ENCODE data around the gene TREML2.

GRCh38 chr6:41231246-41231645 is 30.3 kb upstream of the TREML2 start:
- TF ChIP-seq ZFP41 (tag by site-specific recombination; IDR thresholded peaks at IDR 0.05; ENCODE audit: borderline replicate concordance), result no peak
- TF ChIP-seq, protein P1, sequence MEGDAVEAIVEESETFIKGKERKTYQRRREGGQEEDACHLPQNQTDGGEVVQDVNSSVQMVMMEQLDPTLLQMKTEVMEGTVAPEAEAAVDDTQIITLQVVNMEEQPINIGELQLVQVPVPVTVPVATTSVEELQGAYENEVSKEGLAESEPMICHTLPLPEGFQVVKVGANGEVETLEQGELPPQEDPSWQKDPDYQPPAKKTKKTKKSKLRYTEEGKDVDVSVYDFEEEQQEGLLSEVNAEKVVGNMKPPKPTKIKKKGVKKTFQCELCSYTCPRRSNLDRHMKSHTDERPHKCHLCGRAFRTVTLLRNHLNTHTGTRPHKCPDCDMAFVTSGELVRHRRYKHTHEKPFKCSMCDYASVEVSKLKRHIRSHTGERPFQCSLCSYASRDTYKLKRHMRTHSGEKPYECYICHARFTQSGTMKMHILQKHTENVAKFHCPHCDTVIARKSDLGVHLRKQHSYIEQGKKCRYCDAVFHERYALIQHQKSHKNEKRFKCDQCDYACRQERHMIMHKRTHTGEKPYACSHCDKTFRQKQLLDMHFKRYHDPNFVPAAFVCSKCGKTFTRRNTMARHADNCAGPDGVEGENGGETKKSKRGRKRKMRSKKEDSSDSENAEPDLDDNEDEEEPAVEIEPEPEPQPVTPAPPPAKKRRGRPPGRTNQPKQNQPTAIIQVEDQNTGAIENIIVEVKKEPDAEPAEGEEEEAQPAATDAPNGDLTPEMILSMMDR (tag by site-specific recombination; IDR thresholded peaks at IDR 0.05), result no peak
- TF ChIP-seq, protein P2, sequence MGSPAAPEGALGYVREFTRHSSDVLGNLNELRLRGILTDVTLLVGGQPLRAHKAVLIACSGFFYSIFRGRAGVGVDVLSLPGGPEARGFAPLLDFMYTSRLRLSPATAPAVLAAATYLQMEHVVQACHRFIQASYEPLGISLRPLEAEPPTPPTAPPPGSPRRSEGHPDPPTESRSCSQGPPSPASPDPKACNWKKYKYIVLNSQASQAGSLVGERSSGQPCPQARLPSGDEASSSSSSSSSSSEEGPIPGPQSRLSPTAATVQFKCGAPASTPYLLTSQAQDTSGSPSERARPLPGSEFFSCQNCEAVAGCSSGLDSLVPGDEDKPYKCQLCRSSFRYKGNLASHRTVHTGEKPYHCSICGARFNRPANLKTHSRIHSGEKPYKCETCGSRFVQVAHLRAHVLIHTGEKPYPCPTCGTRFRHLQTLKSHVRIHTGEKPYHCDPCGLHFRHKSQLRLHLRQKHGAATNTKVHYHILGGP (tag by site-specific recombination; IDR thresholded peaks at IDR 0.05), result no peak
- TF ChIP-seq SETDB1 (IDR thresholded peaks at IDR 0.05; ENCODE audit: insufficient read length, low read length), result no peak
- TF ChIP-seq TCF7L2 (IDR thresholded peaks at IDR 0.05; ENCODE audit: borderline replicate concordance, low read depth, low read length), result no peak
- TF ChIP-seq, protein P3, sequence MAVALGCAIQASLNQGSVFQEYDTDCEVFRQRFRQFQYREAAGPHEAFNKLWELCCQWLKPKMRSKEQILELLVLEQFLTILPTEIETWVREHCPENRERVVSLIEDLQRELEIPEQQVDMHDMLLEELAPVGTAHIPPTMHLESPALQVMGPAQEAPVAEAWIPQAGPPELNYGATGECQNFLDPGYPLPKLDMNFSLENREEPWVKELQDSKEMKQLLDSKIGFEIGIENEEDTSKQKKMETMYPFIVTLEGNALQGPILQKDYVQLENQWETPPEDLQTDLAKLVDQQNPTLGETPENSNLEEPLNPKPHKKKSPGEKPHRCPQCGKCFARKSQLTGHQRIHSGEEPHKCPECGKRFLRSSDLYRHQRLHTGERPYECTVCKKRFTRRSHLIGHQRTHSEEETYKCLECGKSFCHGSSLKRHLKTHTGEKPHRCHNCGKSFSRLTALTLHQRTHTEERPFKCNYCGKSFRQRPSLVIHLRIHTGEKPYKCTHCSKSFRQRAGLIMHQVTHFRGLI (tag by site-specific recombination; IDR thresholded peaks at IDR 0.05), result no peak
- TF ChIP-seq PBX3 (CRISPR knock-in tag; IDR thresholded peaks at IDR 0.05), result no peak
- no peak for TF ChIP-seq ZNF133 (tag by site-specific recombination; IDR thresholded peaks at IDR 0.05)
- TF ChIP-seq YY1 (tag by site-specific recombination; IDR thresholded peaks at IDR 0.05), result no peak
- no peak for TF ChIP-seq ZNF426 (tag by site-specific recombination; IDR thresholded peaks at IDR 0.05)
- no peak for TF ChIP-seq ZBTB17 (tag by site-specific recombination; IDR thresholded peaks at IDR 0.05)
